HG03045 (cell line): ENCODE results near the gene TANC1.

ENCODE experiments used
- ATAC-seq: cut with Tn5 transposase; IDR thresholded peaks from one replicate; pipeline ENCODE4 v1.9.1; 2021; ENCODE audit warnings: mild to moderate bottlenecking, moderate library complexity; ENCODE audit not compliant: unreplicated experiment

Gene TANC1

GRCh38 chr2:159153951-159154350 lies 185.5 kb downstream of the TANC1 start:
- ATAC-seq = no peak

GRCh38 chr2:159154366-159154765 lies 185.9 kb downstream of the TANC1 start:
- ATAC-seq = no peak

DNA sequence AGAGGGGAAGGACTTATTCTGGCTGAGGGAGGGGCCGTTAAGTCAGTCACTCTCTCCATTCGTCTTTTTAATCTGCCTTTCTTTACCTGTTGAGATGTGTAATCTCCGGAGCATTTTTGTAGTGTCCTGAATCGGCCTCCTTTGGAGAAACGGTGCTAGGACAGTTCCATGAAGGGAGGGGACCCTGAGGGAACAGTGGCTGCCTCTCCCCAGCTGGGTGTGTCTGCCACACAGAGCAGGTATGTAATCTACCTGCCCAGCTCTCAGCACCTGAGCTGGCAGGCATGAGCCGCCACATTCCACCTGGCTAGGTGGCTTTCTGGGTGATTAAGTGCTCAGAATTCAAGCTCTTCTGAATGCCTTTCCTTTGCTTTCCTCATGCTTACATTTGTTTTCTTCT lies 186.9 kb downstream of the TANC1 start:
- no peak for ATAC-seq

DNA sequence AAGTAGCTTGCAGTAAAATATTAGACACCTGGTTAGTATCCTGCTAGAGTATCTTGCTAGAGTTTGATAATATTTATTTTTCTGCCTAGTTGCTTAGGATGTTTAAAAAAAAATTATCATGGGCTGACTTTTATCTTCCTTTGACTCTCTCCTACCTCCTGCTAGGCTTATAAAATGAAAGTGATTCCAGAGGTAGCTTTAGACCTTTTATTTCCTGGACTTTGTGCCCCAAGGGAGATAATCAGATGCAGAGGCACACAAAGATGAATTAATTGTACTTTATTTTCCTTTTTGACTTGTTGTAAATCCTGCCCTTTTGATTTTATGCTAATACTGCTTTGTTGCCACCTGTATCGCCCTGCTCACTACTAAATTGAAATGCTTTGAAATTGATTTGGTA lies 187.4 kb downstream of the TANC1 start:
- ATAC-seq = no peak

DNA sequence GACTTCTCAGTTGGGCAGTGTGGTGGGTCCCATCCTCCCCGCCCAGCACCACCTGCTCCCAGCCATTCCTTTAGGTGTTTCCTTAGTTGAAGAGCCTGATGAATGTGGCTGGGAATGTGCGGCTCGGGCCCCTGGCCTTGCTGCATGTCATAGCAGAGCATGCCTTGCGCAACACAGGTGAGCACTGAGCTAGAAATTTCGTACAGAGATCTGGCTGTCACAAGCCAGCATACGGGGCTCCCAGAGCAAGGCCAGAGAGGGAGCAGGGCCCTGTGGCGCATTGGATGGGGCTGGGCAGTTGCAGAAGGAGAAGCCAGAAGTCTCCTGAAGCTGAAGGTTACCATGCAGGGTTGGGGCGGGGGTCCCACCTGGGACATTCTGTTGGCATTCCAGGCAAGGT lies 188.4 kb downstream of the TANC1 start:
- ATAC-seq = no peak

GRCh38 chr2:159157361-159158209 lies 189.1 kb downstream of the TANC1 start:
- no peak for ATAC-seq

GRCh38 chr2:159160412-159160811 lies 192.0 kb downstream of the TANC1 start:
- no peak for ATAC-seq

- no peak for ATAC-seq
These were observed 192.5 kb downstream of the TANC1 start for GRCh38 chr2:159160954-159161353.

DNA sequence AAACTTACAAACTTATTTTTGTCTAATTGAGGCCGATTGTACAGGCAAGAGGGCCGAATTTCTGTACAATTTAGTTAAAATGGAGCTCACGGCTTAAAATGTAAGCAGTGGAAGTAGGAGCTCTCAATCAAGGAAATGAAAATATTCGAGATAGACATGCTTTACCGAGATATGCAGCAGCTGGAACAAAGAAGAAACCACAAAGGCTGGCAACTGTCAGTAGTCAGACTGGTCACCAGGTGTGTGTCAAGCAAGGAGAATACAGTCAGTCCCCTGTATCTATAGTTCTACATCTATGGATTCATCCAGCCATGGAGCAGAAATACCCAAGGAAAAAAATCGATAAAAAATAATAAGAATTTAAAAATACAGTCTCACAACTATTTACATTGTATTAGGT lies 195.5 kb downstream of the TANC1 start:
- no peak for ATAC-seq

DNA sequence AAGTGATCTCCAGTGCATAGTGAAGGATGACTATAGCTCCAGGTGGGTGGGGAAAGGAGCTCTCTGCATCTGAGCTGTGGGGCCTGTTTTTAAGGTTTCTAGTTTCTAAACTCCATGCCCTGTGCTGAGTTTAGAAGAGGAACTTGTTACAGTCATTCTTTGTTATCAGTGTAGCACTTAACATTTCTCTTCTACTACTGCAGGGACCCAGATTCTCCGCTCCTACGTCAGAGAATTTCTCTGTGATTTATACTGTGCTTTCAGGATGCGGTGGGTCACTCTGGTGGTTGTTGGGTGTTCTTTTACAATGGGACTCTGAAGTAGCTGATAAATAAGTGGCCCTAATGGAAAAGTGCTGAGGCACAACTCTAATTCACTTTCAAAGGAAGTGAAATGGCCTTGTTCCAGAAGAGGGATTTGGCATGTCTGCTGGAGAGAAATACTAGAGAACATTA lies 196.0 kb downstream of the TANC1 start:
- ATAC-seq = no peak

- ATAC-seq = no peak
These were observed 196.6 kb downstream of the TANC1 start for GRCh38 chr2:159165048-159165447.

GRCh38 chr2:159168707-159169106 lies 200.3 kb downstream of the TANC1 start:
- ATAC-seq = no peak

GRCh38 chr2:159169187-159169586 lies 200.7 kb downstream of the TANC1 start:
- ATAC-seq = no peak

GRCh38 chr2:159172403-159172802 lies 204.0 kb downstream of the TANC1 start:
- no peak for ATAC-seq

DNA sequence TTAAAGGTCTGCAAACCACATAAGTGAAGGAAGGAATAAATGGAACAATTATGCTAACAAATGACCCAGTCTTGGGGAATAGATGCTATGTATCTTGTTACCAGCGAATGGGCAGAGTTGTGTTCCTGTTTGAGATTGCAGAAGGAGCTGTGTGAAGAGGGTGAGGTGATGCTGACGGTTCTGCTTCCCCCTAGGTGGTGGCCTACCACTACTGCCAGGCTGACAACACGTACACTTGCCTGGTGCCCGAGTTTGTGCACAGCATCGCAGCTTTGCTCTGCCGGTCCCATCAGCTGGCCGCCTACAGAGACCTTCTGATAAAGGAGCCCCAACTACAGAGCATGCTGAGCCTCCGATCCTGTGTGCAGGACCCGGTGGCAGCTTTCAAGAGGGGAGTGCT lies 206.3 kb downstream of the TANC1 start:
- no peak for ATAC-seq

GRCh38 chr2:159175182-159175581 lies 206.7 kb downstream of the TANC1 start:
- ATAC-seq = no peak

DNA sequence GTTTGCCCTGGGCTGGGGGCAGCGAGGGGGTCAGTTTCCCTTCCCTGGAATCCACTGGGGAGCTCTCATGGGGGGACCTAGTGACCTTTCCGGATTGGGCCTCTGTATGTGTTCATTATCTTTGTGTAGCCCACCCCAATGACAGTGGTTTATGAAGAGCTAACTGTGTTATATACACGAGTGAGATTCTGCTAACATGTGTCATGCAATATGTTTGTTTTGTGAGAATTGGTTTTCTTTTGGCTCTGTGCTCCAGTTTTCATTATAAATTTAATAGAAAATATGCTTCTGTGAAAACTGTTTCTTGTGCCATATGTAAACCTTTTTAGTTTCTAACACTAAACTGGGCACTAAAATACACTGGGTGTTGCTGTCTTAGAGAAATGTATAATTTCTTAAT lies 207.5 kb downstream of the TANC1 start:
- ATAC-seq = no peak

GRCh38 chr2:159176555-159176954 lies 208.1 kb downstream of the TANC1 start:
- ATAC-seq = no peak

GRCh38 chr2:159177357-159177756 lies 208.9 kb downstream of the TANC1 start:
- no peak for ATAC-seq

DNA sequence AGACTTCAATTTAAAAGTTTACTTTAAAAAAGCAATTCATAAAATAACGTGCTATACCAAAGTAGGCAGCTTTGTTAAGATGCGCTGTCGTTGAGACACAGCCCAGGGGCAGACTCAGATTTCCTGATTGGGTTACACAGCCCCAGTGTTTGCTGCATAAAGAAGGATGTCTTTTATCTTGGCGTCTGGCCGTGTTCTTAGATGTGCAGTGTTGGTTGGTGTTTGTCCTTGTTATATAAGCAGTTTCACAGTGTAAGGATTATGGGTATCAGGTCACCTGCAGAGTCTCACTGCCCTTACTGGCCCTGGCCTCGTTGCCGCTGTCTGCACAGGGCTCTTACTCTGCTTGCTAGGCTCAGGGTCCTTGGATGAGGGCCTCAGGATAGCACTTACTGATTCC lies 209.5 kb downstream of the TANC1 start:
- no peak for ATAC-seq

DNA sequence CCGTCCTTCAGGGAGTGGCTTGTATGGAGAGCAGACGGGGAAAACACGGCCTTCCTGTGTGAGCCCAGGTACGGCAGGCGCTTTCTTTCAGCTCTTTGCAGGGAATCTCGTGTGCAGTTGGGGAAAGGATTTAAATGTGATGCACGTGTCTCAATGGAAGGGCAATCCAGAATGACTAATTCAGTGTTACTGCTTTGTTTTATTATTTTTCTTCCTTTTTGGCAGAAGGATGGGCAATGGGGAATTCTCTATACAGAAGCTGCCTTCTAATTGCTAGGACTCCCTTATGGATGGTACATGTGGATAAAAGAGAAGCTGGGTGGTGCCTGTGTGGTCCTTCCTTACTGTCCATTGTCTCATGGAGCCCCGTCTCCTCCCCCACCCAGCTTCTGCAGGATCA lies 210.7 kb downstream of the TANC1 start:
- no peak for ATAC-seq

DNA sequence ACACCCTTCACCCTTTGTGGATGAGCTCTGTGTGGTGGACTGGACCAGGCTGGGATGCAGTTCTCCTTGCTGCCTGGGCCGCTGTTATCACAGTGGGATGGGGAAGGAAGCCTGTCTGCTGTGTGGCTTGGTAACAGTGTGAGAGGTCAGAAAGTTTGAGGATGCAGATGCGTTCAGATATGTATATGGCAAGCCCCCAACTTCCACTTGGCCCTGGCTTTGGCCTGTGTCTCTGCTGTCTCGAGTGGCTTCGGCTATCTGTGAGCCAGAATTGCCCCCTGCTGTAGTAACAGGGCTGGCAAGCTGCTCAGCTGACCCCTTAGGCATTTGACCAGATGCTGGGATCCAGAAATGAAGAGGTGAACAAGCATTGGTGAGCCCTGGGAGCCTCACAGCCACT lies 211.3 kb downstream of the TANC1 start:
- ATAC-seq = no peak

GRCh38 chr2:159183346-159183745 lies 214.9 kb downstream of the TANC1 start:
- ATAC-seq = no peak
